NCI-H1417 (cell line): Measurements from ENCODE around the gene LRIT1.
A peak's percentile ranks its signal among the peaks of the same experiment; 100 is the strongest.
"Not testable (repeated sequence)": the region's sequence is repeated elsewhere in the genome, so short reads cannot be mapped to it uniquely, and the experiment has no call there.

Experiments
- DNase-seq, 3 experiments: peaks; one replicate each; lab custom pipeline; 2025; lab: John Stamatoyannopoulos, UW

The LRIT1 gene, protein sequence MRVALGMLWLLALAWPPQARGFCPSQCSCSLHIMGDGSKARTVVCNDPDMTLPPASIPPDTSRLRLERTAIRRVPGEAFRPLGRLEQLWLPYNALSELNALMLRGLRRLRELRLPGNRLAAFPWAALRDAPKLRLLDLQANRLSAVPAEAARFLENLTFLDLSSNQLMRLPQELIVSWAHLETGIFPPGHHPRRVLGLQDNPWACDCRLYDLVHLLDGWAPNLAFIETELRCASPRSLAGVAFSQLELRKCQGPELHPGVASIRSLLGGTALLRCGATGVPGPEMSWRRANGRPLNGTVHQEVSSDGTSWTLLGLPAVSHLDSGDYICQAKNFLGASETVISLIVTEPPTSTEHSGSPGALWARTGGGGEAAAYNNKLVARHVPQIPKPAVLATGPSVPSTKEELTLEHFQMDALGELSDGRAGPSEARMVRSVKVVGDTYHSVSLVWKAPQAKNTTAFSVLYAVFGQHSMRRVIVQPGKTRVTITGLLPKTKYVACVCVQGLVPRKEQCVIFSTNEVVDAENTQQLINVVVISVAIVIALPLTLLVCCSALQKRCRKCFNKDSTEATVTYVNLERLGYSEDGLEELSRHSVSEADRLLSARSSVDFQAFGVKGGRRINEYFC

DNA sequence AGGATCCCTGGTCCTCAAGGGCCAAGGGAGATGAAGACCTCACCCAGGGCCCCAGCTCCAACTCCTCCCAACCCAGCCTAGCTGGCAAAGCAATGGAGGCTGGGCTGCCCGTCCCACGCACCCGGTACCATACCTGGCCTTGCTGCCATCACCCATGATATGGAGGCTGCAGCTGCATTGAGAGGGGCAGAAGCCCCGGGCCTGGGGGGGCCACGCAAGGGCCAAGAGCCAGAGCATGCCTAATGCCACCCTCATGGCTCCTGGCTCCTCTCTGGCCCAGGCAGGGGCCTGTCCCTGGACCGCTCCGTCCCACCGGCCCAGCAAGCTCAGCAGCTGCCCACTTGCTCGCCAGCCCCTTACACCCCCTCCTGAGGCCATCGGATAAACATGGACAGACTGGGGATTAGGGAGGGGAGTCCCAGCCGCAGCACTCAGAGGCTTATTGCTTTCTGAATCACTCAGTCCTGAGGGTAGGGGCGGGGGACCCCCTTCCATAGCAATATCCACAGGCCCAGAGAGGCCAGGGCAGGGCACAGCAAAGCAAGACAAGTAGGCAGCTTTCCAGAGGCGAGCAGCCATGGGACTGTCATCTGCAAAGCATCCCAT, at the start of gene LRIT1:
Gene LRIT1 (minus strand): TSS at position 362 of the 606 bp plus-strand sequence. CDS start 107 bp downstream, at position 255.
- DNase-seq = no peak

DNA sequence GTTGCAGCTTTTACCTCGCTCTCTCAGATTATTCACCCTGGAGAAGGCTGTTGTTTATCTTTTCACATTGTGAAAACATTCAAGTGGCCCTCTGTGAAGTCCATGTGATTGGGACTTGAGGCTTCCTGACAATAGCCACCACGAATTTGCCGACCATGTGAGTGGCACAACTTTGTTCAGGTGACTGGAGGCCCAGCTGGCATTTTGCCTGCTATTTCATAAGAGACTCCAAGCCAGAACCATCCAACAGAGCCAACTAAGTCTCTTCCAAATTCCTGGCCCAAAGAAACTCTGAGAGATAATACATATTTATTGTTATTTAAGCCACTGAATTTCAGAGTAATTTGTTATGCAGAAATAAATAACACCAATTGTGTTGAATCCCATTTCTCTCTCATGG, 48.9 kb upstream of the LRIT1 start:
- no peak for DNase-seq

DNA sequence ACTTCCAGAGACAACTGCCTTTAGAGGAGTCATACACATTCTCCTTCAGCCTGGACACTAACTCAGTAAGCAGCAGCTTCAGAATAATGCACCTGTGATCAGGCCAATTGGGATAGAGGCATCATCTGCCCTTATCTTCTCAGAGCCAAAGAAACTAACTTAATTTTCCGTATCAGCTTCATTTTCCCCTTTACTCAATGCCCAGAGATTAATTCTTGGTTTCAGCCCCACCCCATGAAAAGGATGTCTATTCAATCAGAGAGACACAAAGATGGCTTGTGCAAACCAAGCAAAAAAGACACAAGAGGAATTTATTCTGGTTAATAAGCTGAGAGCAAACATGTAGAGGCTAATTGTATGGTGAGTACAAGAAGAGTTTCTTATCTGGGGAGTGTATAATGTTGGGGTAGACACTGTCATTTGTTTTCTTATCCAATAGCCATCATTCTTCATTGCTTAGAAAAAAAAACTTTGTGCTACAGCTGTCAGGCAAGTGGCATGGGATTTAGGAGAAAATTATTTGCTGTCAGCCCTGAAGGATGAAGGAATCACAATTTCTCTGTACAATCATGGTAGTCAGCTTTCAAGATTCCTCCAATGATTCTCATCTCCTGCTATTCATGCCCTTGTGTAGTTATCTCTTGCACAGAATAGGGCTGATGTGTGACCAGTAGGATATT, 48.3 kb upstream of the LRIT1 start:
- no peak for DNase-seq

DNA sequence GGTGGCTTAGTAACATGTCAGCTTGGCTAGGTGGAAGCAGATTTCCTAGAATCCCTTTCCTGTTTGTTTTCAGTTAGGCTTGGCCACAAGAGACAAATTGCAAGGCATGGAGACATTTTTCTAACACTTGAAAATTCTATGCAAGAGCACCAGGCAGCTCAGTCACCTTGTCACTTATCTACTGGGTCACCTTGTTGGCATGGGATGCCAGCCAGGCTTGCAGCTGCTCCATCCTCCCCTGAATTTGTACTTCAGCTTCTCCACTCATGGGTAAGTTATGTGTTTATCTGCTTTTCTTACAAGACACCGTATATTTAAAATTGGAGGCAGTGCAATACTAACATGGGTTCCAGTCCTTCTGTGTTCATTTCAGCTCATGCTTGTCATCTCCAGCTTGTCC, 46.8 kb upstream of the LRIT1 start:
- no peak for DNase-seq

DNA sequence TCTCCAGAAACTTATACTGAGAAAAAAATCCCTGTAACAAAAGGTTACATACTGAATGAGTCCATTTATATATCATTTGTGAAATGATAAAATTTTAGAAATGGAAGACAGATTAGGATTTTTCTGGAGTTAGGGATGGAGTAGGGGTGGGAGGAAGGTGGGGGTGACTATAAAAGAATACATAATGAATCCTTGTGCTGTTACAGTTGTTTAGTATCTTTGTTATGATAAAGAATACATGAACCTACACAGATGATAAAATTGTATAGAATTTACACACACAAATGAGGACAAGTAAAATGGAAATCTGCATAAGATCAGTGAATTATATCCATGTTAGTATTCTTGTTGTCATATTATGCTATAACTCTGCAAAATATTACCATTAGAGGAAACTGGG, 45.3 kb upstream of the LRIT1 start:
- no peak for DNase-seq

DNA sequence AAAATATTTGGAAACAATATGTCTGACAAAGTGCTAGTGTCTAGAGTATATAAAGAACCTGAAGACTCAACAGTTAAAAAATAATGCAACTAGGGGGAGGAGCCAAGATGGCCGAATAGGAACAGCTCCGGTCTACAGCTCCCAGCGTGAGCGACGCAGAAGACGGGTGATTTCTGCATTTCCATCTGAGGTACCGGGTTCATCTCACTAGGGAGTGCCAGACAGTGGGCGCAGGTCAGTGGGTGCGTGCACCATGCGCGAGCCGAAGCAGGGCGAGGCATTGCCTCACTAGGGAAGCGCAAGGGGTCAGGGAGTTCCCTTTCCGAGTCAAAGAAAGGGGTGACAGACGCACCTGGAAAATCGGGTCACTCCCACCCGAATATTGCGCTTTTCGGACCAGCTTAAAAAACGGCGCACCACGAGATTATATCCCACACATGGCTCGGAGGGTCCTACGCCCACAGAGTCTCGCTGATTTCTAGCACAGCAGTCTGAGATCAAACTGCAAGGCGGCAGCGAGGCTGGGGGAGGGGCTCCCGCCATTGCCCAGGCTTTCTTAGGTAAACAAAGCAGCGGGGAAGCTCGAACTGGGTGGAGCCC, 38.6 kb upstream of the LRIT1 start:
- not testable (repeated sequence) for DNase-seq

DNA sequence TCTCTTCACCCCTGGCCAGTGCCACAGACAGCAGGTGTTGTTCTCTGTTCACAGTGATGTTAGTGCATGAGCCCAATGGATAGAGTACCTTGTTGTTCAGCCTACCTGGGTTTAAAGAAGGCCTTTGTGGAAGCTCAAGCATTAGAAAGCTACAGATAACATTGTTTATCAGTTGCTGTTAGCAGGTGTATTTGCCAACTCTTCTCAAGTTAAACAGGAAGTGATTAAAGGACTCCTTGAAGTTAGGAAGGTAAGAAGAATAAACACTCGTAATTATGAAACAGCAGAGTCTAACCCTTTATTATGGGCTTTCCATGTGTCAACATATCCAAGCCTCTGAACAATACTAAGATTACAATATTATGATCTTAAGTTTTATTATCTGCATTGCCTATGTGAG, 29.4 kb upstream of the LRIT1 start:
- DNase-seq = peak; percentile 15 to 87 (median 46)

DNA sequence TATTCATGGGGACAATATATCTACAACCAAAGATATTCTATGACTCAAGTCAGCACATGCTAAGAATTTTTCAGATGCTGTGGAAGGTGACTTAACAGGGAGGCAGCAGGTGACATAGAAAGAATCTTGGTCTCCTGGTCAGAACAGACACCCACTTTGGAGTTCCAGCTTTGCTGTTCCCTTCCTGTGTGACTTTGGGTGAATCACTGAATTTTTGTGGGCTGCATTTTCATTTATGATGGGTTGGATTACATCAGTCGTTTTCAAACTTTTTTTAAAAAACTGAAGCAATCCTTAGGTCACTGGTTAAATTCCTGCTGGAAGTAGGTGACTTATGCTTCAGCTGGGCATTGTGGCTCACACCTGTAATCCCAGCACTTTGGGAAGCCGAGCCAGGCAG, 28.4 kb upstream of the LRIT1 start:
- no peak for DNase-seq

DNA sequence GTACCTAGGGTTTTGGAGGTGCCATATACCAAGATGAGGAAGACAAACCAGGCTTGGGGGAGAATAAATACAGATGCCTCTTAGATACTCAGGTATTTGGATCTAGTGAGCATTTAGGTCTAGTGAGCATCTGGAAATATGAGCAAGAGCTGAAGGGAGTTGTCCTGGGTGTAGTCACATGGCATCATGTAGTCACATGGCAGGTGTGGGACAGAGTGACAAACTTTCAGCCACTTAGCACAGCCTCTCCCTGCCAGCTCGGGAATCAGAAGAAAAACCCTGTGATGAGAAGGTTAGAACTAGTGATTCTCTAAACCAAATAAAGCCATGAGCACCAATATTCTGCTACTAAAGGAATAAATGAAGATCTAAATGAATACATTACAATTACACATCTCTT, 27.8 kb upstream of the LRIT1 start:
- DNase-seq = no peak

DNA sequence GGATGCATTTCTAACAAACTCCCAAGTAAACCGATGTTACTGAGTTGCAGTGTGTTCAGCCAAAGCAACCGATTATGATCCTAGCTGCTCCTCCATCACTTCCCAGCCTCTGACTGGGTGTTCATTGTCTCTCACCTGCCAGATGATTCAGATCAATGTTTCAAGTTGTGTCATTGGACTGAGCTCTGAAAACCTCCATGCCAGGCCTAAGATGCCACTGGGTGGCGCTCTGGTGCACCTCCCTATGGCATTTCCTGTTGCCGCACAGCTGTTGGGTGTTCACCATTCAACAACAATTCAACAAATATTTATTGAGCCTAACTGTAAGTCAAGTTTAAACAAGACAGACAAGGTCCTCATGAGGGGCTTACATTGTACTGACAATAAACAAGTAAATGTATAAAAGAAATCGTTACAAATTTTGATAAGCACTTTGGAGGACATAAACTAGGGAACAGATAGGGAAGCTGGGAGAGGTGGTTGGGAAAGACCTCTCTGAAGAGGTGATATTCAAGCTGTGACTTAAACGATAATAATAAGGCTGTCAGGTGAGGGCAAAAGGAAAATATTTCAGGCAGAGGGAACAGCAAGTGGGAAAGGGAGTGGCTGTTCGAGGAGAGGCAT, 26.3 kb upstream of the LRIT1 start:
- peak in 1 of 3 experiments; percentile 10 for DNase-seq

DNA sequence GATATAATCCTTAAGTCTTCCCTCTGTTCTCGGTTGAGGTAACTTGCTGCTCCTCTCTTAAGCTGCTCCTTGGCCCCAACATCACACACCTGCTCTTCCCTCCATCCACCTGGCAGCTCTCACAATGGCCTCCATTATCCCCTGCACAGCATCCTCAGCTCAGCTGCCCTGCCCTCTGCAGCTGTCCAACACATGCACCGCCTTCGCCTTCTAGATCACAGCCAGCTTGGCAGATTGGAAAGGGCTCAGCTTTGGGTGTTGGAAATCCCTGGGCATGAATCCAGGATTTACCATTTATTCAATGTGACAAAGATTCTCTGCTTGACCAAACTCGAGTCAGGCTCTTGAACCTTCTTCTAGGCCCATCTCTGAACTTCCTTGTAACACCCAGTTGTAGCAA, 24.1 kb upstream of the LRIT1 start:
- DNase-seq = peak in 2 of 3 experiments; percentile 48 to 73

DNA sequence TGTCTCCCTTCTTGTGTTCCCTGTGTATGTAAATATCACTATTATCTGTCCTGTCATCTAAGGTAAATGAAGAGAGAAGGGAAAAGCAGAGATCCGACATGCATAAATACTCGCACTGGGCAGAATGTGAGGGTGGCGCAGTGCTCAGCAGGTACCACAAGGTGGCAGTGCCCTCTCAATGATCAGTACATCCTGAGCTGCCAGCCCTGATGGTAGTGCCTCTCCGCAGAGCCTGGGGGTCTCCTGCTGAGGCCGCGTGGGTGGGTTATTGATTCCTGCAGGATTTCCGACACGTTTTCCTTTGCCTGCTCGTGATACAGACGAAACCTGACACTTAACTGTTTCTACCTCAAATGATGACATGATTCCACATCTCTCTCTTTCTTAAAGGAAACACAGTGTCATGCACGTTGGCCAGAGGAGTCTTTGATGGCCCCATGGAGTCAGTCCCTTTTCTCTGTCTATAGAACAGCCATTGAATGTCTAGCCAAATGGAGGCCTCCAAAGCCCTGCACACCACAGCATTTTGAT, 23.3 kb upstream of the LRIT1 start:
- peak; percentile 18 to 74 (median 51) for DNase-seq

DNA sequence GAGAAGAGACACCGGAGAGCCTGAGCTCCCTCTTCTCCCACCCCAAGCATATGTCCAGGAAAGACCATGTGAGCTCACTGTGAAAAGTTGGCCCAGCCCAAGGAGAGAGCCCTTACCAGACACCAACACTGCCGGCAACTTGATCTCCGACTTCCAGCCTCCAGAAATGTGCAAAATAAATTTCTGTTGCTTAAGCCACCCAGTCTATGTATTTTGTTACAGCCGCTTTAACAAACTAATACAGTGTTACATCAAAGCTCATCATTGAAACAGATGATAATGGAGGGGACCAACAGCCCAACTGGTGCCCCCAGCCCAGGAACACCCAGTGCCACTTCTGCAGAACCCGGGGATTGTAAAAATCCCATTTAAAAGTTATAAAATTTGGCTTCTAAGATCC, 22.4 kb upstream of the LRIT1 start:
- no peak for DNase-seq

DNA sequence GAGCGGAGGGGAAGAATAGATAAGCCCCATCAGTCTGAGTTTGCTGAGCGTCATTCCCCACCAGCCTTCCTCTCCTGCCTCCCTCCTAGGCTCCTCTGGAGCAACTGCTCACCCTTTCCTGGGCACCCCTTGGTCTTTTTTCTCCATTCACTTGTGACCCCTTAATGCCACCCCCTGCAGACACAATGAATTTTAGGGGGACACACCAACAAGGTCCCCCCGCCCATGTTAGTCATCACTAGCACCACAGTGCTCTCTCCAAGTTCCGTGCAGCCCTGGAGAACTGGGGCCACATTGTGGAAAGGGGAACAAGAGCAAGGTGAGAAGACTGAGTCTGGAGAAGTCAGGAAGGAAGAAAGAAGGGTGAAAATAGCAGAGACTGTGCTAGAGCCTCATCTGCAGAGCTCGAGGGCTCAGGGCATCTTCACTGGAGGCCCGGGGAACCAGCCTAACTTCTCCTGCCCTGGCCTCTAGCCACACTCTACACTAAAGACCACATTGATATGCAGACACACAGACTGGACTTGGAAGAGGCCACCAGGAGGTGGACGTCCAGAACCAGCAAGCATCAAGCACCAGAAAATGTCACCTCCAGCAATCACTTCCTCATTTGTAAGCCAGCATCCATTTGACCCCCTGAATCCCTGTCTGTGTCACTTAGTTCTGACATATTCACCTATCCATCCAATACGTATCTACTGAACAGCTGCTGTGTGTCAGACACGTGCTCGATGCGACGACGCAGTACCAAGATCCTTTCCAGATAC, 21.0 kb upstream of the LRIT1 start:
- no peak for DNase-seq

DNA sequence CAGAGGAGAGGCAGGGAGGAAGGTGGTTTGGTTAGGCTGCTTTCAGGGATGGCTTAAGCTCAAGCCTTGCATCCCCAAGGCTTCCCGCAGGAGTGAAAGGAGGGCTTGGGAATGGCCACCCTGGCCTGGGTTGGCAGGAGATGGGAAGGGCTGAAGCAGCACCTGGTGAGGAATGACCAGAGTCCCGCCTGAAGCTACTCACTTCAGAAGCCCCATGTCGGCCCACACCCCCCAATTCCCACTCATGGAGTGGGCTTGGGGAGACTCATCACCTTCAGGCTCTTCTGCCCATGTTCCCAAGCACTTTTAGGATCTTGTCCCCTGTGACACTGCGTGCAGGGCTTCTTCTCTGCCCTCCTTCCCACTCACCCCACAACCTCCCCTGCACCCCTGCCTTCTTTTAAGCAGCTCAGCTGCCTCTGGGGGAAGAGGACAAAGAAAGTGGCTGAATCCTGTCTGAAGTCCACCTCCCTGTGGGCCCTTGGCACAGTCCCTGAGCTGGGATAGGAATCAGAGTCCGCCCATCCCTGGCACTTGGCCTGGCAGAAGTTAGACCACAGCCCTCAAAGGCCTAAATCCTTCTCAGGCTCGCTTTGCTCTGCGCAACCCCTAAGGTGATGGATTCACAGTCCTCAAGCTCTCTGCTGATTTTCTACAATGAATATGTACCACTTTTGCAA, 20.0 kb upstream of the LRIT1 start:
- no peak for DNase-seq

DNA sequence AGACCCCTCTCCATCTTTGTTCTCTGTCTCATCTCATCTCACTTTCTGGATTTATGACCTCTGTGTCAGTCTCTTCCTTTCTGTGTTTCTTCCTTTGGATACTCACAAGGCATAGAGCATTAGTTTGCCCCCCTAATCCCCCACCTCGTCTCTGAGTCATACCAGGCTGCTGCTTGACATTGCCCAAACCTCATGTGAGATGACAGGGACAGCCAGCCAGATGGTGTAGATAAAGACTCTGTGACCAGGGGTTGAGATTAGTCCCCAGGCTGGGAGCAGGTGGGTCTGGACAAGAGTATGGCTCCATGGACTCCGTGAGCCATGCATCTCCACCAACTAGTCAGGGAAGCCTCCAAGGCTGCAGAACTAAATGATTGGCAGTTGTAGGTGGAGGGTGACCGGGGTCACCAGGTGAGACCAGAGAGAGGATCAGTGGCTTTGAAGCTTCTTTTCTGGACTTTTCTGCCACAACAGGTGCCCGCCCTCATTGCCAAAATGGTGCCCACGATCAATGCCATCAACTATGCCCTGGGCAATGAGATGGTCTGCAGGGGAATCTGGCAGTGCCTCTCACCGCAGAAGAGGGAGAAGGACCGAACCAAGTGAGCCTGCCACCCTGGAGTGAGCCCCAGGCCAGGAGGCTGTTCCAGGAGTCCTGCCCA, 16.8 kb upstream of the LRIT1 start:
- no peak for DNase-seq

DNA sequence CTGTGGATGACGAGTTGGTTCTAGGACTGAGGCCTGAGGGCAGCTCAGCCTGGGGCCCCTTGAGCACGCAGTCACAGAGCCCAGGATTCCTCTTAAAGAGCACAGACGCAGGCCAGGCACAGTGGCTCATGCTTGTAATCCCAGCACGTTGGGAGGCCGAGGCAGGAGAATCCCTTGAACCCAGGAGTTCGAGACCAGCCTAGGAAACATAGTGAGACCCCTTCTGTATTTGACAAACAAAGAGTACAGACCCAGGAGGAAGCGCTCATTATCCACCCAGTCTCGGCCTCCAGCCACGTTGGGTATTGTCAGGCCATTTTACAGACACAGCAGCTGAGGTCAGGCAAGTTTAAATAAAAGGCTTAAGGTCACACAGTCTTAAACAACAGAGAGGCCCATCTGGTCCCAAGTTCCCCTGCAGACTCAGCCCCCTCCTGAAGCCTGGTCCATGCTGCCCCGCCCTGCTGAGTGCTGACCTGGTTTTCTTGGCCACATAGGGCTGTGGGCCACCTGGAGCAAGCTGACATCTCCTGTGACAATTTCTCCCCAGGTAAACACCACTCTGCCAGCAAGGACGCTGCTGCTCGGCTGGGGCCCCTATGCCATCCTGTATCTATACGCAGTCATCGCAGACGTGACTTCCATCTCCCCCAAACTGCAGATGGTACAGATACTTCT, 16.1 kb upstream of the LRIT1 start:
- DNase-seq = no peak

DNA sequence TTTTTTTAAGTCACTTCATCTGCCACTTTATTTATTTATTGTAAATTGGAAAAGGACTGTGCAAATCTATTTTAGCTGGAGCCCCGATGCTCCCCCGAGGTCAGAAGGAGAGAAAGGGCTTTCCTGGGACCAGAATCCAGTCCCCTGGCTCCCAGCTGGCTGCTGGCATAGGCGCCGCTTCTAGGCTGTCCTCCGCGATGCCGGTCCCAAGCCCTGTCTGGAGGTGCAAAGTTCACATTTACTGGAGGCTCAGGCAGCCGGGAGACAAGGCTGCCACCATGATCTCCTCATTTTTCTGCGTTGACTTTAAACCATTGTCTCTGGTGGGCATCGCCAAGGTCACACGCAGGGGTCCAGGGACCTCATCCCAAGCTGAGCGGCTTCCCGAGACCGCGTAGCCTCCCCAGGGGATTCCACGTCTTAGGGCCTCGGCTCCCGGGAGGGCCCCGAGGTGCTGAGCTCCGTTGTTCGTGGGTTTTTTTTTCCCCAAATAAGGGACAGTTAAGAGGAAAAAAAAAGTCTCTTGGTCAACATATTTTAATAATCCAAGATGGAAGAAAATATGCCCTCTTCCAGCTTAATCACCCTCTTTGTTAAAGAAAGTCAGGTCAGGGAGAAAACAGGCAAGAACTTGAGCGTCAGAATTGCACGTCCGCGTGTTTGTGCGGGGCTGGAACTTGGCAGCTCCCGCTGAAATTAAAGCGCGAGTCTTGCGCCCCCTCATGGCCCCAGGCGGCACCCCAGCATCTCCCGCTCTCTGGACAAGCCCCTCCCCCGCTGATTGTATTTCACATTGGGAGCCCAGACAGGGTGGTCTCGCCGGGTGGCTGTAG, 15.4 kb upstream of the LRIT1 start:
- DNase-seq = no peak
